Activated CD4-positive, alpha-beta T cell treated with anti-CD3 and anti-CD28 coated beads for 1 hour (primary cell): ENCODE measurements around the gene MBNL2.

Source experiments
- DNase-seq: peaks from one replicate; pipeline ENCODE4 v3.0.0-alpha.2; 2020

The MBNL2 gene

DNA sequence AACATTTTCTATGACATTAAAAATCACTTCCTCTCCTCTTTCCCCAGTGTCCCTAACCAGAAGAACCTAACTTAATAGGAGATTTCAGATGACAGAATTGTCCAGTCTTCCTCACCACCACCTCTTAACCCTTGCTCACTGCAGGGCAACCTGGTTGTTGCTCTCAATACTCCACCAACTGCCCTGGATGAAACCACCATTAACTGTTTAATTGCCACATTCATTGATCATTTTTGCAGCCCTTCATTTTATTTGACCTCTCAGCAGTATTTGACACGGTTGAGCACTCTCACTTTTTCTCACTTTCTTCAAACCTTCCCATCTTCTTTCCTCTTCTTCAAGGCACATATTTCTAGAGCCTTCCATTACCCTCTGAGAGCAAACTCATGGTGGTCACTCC lies 84.0 kb downstream of the MBNL2 start:
- no peak for DNase-seq

DNA sequence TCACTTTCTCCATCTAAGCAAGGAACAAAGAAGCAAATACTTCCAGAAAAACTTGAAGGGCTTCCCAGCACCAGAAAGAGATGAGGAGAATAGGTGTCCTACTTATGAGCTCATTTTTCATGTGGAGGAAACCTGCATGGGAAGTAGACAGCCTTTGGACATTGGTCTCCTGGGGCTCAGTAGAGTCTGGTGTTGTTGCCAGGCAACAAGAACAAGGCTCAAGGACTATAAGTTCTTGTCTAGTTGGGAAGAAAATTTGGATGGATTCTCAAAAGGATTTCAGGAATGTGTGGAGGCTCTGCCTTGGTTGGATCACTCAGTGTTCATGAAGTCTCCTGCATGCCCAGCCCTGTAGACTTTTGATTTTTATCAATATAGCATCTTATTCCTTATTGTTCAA lies 84.5 kb downstream of the MBNL2 start:
- DNase-seq = no peak

DNA sequence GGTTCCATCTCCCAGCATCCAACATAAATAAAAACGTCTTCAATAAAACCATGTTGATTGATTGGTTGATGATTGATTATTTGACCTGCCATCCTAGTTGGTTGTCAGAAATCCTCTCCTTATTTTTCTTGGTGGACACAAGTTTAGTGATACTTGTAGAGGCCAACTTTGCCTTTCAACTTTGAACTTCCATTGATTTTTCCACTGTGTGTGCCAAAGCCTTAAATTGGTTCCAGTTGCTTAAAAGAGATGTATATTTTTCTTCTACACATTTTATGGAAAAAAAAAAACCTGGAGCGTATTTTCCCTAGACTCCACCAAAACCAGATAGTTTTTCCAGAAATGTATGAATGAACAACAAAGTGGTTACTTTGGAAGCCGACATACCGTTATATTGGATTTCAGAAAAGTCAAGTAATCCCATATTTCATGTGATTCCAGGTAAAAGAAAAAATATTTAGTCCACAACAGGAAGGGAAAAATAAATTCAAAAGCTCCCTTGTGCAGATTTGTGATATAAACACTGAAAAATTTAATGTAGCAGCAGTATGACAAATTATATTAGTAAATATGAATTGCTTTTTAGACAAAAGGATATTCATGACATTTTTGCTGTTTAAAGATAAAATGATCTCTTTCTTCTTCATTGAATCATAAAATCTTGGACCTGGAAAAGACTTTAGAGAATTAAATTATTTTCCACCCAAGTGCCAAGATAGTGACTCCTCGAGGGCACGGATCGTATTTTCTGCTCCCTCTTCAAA lies 85.2 kb downstream of the MBNL2 start:
- no peak for DNase-seq

GRCh38 chr13:97307882-97308624 lies 85.9 kb downstream of the MBNL2 start:
- no peak for DNase-seq

DNA sequence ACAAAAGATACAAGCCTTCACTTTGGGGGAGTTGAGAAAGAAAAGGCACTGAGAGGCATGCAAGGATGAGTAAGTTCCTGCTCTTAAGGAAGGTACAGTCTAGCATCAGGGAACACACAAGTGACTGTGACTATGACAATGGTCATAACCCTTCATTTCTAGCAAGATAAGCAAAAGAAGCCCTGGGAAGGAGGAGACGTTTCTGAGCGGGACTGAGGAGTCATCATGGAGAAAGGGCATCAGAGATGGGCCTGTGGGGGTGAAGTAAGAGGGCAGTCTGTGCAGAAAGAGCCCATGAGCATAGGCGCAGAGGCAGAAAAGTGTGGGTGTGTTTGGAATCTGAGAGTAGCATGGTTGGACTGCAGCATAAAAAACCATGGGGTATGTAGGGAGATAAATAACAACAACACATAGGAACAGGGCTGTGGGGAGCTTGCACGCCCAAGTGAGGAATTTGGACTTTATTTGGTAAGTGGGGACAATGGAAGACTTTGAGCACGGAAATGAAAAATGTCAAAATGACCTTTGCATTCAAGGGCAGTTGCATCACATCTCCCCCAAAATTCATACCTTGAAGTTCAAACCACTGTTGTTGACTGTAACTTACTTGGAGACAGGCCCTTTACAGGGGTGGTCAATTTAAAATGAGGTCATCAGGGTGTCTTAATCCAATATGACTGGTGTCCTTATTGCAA lies 86.7 kb downstream of the MBNL2 start:
- no peak for DNase-seq

DNA sequence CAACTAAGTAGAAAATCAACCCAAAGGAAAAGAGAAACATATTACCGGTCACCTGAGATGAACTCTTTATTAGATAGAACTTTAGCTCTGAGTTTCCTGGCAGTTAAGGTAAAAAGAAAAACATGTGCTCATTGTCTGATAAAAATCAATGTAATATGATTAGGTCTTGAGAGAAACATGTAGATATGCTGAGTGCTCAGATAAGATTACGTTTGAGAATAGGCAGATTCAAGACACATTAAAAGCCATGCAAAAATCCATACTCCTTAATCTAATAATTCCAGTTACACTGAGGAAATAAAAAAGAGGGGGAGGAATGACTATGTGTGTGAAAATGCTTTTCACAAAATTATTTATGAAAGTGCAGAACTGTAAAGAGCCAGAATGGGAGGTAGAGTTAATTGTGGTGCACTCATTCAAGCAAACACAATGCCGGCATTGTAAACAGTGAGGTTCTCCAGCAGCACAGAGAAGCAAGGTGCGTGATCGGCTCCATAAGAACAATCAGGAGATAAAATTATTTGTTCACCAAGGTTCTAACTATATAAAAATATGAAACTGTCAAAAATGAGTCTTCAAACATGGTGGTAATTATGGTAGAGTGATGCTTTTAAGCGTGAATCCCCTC lies 88.8 kb downstream of the MBNL2 start:
- no peak for DNase-seq

GRCh38 chr13:97311956-97312355 lies 89.8 kb downstream of the MBNL2 start:
- DNase-seq = no peak

- no peak for DNase-seq
These were observed 91.6 kb downstream of the MBNL2 start for GRCh38 chr13:97313551-97314260.

DNA sequence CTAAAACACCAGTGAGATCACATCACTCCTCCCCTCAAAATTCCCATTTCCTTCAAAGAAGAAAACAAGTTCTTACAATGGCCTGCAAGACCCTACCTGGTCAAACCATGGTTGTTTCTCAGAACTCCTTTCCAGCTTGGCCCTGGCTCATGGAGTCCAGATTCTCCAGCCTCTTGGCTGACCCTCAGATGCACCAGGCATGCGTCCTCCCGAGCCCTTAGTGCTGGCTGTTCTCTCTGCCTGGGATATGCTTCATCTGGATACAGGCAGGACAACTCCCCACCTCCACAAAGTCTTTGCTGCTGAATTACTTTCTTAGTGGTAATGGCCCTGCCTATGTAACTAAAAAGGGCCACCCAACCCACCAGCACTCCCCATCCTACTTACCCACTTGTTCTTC lies 94.3 kb downstream of the MBNL2 start:
- DNase-seq = no peak

DNA sequence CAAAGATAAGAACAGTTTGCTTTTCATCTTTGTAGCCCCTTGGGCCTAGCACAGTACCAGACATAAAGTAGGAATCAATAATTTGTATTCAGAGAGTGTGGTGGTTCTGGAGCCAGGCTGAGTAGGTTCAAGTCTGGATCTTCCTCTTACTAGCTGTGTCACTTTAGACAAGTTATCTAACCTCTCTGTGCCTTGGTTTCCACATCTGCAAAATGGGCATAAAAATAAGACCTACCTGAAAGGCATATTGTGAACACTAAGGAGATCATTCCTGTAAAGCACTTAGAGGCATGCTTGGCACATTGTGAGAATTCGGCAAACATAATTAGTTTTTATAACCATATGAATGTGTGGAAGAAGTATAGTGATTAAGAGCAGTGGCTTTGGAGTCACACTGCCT lies 95.8 kb downstream of the MBNL2 start:
- DNase-seq = no peak

DNA sequence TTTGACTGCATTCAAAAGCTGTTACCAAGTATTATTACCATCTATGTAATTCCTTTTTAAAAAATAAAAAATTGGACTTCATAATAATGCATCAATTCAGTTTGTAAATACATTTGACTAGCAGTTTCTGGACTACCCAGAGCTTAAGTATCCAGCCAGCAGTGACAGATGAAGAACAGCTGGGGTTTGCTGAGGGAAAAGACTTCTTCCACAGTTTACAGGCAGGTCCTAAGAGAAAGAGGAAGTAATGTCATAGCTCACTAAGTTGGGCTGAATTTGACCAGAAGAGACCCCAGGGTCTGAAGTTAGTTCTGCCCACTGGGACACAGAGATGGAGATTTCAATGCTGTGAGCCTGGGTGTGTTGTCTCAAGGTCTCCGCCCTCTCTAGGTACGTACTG lies 96.4 kb downstream of the MBNL2 start:
- DNase-seq = no peak

GRCh38 chr13:97319113-97319720 lies 97.1 kb downstream of the MBNL2 start:
- DNase-seq = no peak

DNA sequence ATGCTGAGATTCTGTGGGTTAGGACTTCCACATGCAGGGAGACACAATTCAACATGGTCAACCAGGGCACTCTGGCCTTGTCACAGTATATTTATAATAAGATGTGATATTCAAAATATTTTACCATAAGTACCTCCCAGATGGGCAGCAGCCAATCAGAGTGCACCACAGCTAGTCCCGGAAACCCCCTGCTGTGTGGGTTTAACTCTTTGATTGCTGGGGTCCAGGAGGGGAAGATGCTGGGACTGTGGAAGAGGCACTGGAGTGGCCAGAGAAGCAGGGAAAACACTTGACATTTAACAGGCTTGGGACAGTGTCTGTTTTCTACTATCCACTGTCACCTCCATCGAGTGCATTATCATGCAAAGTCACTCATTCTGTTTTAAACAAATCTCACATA lies 99.0 kb downstream of the MBNL2 start:
- no peak for DNase-seq

GRCh38 chr13:97321616-97322321 lies 99.6 kb downstream of the MBNL2 start:
- DNase-seq = no peak

- DNase-seq = no peak
These were observed 100.7 kb downstream of the MBNL2 start for GRCh38 chr13:97322740-97323342.

GRCh38 chr13:97324115-97324514 lies 102.0 kb downstream of the MBNL2 start:
- no peak for DNase-seq

DNA sequence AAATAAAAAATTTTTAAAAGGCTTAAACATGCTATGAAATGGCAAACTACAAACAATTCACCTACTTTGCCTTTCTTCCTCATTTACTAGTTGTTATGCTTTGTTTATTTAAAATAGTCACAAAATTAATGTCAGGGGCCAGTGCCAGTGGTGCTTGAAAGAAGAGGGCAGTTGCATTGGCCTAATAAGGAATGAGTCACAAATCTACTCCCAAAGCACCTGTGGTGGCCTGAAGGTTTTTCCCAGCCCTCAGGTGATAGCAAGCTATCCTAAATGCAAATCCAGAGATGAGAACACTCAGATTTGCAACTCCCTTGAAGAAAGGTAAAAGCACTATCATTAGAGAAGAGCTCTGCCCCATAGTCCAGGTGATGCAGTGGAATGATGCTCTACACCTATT lies 103.6 kb downstream of the MBNL2 start:
- no peak for DNase-seq

- DNase-seq = no peak
These were observed 105.0 kb downstream of the MBNL2 start for GRCh38 chr13:97327086-97327485.

- DNase-seq = no peak
These were observed 105.5 kb downstream of the MBNL2 start for GRCh38 chr13:97327506-97328221.

- no peak for DNase-seq
These were observed 106.2 kb downstream of the MBNL2 start for GRCh38 chr13:97328222-97328790.
